Upper lobe of left lung (tissue), 4 donors: ENCODE measurements around the gene IGF2BP3.

Experiments used
- CTCF ChIP-seq, 6 experiments: fragments of 450-650 bp in 4 of 6; fragments of 200-600 bp in 2 of 6; sonication (generic) in 2 of 6; IDR thresholded peaks; one replicate each; pipeline ENCODE4 v1.5.1; 2016 to 2019; ENCODE audit warnings: antibody characterized with exemption in 6 of 6
- EP300 ChIP-seq, 4 donors: sonication (generic); formaldehyde crosslinking; IDR thresholded peaks; one replicate each; pipeline ENCODE4 v1.5.1; 2017; ENCODE audit warnings: antibody characterized with exemption in 4 of 4, control low read depth in 2 of 4
- POLR2A ChIP-seq, 4 donors: fragments of 450-650 bp; IDR thresholded peaks; one replicate each; pipeline ENCODE4 v1.5.1; 2016 to 2017; ENCODE audit warnings: antibody characterized with exemption in 4 of 4, mild to moderate bottlenecking in 2 of 4

DNA sequence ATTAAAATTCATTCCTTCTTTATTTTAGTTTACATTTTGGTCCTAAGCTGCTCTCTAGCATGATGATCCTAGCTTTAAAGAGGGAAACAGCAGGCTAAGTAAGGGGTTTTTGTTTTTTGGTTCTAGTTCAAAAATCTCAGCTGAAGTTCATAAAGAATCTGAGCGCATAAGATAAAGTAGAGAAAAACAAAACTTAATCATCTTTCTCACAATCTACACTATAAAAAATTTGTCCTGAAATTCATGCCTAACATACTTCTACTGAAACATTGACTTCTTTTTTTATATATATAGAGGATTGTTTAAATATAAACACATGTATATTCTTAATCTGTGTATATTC lies 6.8 kb upstream of the IGF2BP3 start:
- no peak for TF ChIP-seq CTCF (IDR thresholded peaks at IDR 0.05)
- TF ChIP-seq POLR2A (IDR thresholded peaks at IDR 0.05), result no peak
- no peak for TF ChIP-seq EP300 (IDR thresholded peaks at IDR 0.05)
